ENCODE results near the gene BANF2.
"Not testable (repeated sequence)": the region's sequence is repeated elsewhere in the genome, so short reads cannot be mapped to it uniquely, and the experiment has no call there.

DNA sequence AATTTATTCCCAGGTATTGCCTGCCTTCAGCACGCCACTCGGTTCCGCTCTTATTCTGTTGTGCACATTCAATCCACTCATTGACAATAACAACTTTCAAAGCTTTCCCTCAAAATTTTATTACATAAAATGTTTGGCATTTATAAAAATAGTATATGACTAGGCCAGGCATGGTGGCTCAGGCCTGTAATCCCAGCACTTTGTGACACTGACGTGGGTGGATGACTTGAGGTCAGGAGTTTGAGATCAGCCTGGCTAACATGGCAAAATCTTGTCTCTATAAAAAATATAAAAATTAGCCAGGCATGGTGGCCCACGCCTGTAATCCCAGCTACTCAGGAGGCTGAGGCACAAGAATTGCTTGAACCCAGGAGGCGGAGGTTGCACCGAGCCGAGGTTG is 70.0 kb downstream of the BANF2 start:
- TF ChIP-seq POLR2A (IDR thresholded peaks at IDR 0.05), result not testable (repeated sequence)
- TF ChIP-seq, protein P1, sequence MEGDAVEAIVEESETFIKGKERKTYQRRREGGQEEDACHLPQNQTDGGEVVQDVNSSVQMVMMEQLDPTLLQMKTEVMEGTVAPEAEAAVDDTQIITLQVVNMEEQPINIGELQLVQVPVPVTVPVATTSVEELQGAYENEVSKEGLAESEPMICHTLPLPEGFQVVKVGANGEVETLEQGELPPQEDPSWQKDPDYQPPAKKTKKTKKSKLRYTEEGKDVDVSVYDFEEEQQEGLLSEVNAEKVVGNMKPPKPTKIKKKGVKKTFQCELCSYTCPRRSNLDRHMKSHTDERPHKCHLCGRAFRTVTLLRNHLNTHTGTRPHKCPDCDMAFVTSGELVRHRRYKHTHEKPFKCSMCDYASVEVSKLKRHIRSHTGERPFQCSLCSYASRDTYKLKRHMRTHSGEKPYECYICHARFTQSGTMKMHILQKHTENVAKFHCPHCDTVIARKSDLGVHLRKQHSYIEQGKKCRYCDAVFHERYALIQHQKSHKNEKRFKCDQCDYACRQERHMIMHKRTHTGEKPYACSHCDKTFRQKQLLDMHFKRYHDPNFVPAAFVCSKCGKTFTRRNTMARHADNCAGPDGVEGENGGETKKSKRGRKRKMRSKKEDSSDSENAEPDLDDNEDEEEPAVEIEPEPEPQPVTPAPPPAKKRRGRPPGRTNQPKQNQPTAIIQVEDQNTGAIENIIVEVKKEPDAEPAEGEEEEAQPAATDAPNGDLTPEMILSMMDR (IDR thresholded peaks at IDR 0.05), result not testable (repeated sequence)

Data from vagina (tissue), 2 donors.